DND-41 (cell line): ENCODE results near the gene SLC6A1.

Experiments used
- ATAC-seq: fragments of 200-7000 bp; cut with Tn5 transposase; 3 replicates; pipeline ENCODE4 v1.9.1; 2021; ENCODE audit warnings: low read depth; ENCODE audit not compliant: insufficient read depth
- DNase-seq: peaks from one replicate; pipeline ENCODE4 v3.0.0-alpha.2; 2020
- H2AFZ ChIP-seq: 2 replicates; pipeline ENCODE4 v1.6.0; 2012; ENCODE audit warnings: low read depth, low read length
- H3K27ac ChIP-seq: 2 replicates; pipeline ENCODE4 v1.5.1; 2012; ENCODE audit warnings: low read length, inconsistent platforms
- H3K27me3 ChIP-seq: fragments of 200-600 bp; sonication (generic); 2 replicates; pipeline ENCODE4 v1.6.0; 2012; ENCODE audit warnings: low read length, mild to moderate bottlenecking, inconsistent platforms; ENCODE audit not compliant: insufficient read depth, poor library complexity
- H3K36me3 ChIP-seq: 2 replicates; pipeline ENCODE4 v1.5.1; 2012; ENCODE audit warnings: low read length, inconsistent platforms; ENCODE audit not compliant: insufficient read depth
- H3K4me1 ChIP-seq: 2 replicates; pipeline ENCODE4 v1.5.1; 2012; ENCODE audit warnings: mild to moderate bottlenecking, low read length; ENCODE audit not compliant: insufficient read depth
- H3K4me2 ChIP-seq: 2 replicates; pipeline ENCODE4 v1.6.0; 2012; ENCODE audit warnings: mild to moderate bottlenecking, moderate library complexity, low read length, inconsistent platforms; ENCODE audit not compliant: insufficient read depth
- H3K4me3 ChIP-seq, 2 experiments: fragments of 200-600 bp in 1 of 2; shearing (Covaris generic) in 1 of 2; 2 replicates each; pipeline ENCODE4 v1.5.1; 2012 to 2016; ENCODE audit warnings: inconsistent platforms in 2 of 2, low read length in 2 of 2, mild to moderate bottlenecking in 2 of 2, low read depth in 1 of 2, moderate library complexity in 1 of 2
- H3K79me2 ChIP-seq: 2 replicates; pipeline ENCODE4 v1.6.0; 2012; ENCODE audit warnings: low read length, inconsistent platforms; ENCODE audit not compliant: insufficient read depth
- H3K9ac ChIP-seq: 2 replicates; pipeline ENCODE4 v1.6.0; 2012; ENCODE audit warnings: low read depth, mild to moderate bottlenecking, inconsistent platforms, low read length, moderate library complexity
- H3K9me3 ChIP-seq: 2 replicates; pipeline ENCODE4 v1.5.1; 2012; ENCODE audit warnings: low read length, moderate library complexity, mild to moderate bottlenecking, inconsistent platforms; ENCODE audit not compliant: insufficient read depth, severe bottlenecking
- H4K20me1 ChIP-seq: 2 replicates; pipeline ENCODE4 v1.6.0; 2012; ENCODE audit warnings: low read length; ENCODE audit not compliant: insufficient read depth
- EZH2 ChIP-seq: IDR thresholded peaks from 3 replicates; pipeline ENCODE4 v1.6.1; 2012; ENCODE audit warnings: borderline replicate concordance, low read depth, mild to moderate bottlenecking, moderate library complexity, low read length, inconsistent platforms; ENCODE audit not compliant: severe bottlenecking
- TF ChIP-seq, protein P1 (sequence below): IDR thresholded peaks from 2 replicates; pipeline ENCODE4 v1.5.1; 2012; ENCODE audit warnings: borderline replicate concordance, low read length, moderate library complexity, mild to moderate bottlenecking; ENCODE audit not compliant: poor library complexity, severe bottlenecking; ENCODE audit errors: extremely low read depth

SLC6A1 gene

DNA sequence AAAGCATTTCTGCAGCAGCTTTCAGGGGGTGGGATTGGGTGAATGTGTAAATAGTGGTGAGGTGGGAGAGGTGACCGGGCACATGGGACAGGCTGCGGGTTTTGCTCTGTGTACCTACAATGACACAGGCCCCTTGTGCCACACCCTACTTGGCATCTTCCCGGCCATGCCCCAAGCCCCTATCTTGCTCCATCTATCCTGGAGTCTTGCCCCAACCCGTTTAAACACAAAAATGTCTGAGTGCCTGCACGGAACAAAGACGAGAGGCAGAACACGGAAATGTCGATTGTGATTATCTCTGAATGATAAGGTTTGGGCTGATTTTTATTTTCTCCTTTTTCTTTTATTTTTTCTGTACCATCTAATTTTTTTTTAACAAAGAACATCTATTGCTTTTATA, 46.0 kb upstream of the SLC6A1 start:
- Histone ChIP-seq H3K9me3 (no peaks in the 10 kb centered on the region), H3K79me2 (no peaks in the 10 kb centered on the region), H3K4me1 (no peaks in the 10 kb centered on the region), H3K27ac (no peak overlapping the region), H4K20me1 (no peaks in the 10 kb centered on the region), H3K4me2 (no peak overlapping the region), H3K9ac (no peak overlapping the region), H3K27me3 (no peaks in the 10 kb centered on the region), H2AFZ (no peak overlapping the region), H3K4me3 (no peak overlapping the region), H3K36me3 (no peaks in the 10 kb centered on the region)
- ATAC-seq: no peak
- TF ChIP-seq, protein P1, sequence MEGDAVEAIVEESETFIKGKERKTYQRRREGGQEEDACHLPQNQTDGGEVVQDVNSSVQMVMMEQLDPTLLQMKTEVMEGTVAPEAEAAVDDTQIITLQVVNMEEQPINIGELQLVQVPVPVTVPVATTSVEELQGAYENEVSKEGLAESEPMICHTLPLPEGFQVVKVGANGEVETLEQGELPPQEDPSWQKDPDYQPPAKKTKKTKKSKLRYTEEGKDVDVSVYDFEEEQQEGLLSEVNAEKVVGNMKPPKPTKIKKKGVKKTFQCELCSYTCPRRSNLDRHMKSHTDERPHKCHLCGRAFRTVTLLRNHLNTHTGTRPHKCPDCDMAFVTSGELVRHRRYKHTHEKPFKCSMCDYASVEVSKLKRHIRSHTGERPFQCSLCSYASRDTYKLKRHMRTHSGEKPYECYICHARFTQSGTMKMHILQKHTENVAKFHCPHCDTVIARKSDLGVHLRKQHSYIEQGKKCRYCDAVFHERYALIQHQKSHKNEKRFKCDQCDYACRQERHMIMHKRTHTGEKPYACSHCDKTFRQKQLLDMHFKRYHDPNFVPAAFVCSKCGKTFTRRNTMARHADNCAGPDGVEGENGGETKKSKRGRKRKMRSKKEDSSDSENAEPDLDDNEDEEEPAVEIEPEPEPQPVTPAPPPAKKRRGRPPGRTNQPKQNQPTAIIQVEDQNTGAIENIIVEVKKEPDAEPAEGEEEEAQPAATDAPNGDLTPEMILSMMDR: no peak
- no peak for TF ChIP-seq EZH2
- DNase-seq: no peak

DNA sequence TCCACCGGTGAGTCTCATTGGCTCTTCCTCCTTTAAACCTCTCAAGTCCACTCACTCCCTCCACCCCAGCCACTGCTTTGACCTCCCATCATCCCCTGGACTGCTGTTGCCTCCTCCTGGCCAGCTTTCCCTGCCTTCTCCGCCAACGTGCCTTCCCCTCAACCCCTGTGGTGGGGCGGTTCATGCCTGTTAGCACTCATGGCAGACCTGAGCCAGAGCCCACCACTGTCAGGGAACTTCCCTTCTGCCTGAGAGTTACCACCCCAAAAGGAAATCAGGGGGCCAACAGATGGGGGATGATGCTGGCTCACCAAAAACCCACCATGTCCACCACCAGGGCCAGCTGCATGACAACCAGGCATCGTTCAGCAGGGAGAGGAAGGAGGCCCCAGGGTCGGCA, 44.2 kb upstream of the SLC6A1 start:
- no peak for DNase-seq
- no peaks in the 10 kb centered on the region for H3K27me3 ChIP-seq
- TF ChIP-seq, protein P1: no peak
- TF ChIP-seq EZH2: no peak
- H3K27ac ChIP-seq: no peak overlapping the region
- H3K9ac ChIP-seq: no peak overlapping the region
- no peak for ATAC-seq
- no peaks in the 10 kb centered on the region for H3K9me3 ChIP-seq
- H4K20me1 ChIP-seq: no peaks in the 10 kb centered on the region
- no peaks in the 10 kb centered on the region for H3K79me2 ChIP-seq
- no peaks in the 10 kb centered on the region for H3K4me1 ChIP-seq
- H3K4me2 ChIP-seq: no peak overlapping the region
- no peak overlapping the region for H3K4me3 ChIP-seq
- no peak overlapping the region for H2AFZ ChIP-seq
- H3K36me3 ChIP-seq: no peaks in the 10 kb centered on the region

GRCh38 chr3:10949197-10949596, 43.4 kb upstream of the SLC6A1 start:
- no peak overlapping the region for H3K4me2 ChIP-seq
- H3K27ac ChIP-seq: no peak overlapping the region
- H3K79me2 ChIP-seq: no peaks in the 10 kb centered on the region
- no peaks in the 10 kb centered on the region for H3K9me3 ChIP-seq
- no peak overlapping the region for H3K9ac ChIP-seq
- no peak for ATAC-seq
- no peak overlapping the region for H3K4me3 ChIP-seq
- H4K20me1 ChIP-seq: no peaks in the 10 kb centered on the region
- H3K27me3 ChIP-seq: no peaks in the 10 kb centered on the region
- no peak for TF ChIP-seq EZH2
- TF ChIP-seq, protein P1: no peak
- no peak overlapping the region for H2AFZ ChIP-seq
- no peaks in the 10 kb centered on the region for H3K4me1 ChIP-seq
- DNase-seq: no peak
- no peaks in the 10 kb centered on the region for H3K36me3 ChIP-seq
